ENCODE data around the gene USP17L20. TPM values are rescaled to one million over a fixed set of nuclear protein-coding genes. Genes with fewer than 3 reads are reported as not detected.
"Not testable (repeated sequence)": the region's sequence is repeated elsewhere in the genome, so short reads cannot be mapped to it uniquely, and the experiment has no call there.

The USP17L20 gene, protein sequence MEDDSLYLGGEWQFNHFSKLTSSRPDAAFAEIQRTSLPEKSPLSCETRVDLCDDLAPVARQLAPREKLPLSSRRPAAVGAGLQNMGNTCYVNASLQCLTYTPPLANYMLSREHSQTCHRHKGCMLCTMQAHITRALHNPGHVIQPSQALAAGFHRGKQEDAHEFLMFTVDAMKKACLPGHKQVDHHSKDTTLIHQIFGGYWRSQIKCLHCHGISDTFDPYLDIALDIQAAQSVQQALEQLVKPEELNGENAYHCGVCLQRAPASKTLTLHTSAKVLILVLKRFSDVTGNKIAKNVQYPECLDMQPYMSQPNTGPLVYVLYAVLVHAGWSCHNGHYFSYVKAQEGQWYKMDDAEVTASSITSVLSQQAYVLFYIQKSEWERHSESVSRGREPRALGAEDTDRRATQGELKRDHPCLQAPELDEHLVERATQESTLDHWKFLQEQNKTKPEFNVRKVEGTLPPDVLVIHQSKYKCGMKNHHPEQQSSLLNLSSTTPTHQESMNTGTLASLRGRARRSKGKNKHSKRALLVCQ
- total RNA-seq: not detected

DNA sequence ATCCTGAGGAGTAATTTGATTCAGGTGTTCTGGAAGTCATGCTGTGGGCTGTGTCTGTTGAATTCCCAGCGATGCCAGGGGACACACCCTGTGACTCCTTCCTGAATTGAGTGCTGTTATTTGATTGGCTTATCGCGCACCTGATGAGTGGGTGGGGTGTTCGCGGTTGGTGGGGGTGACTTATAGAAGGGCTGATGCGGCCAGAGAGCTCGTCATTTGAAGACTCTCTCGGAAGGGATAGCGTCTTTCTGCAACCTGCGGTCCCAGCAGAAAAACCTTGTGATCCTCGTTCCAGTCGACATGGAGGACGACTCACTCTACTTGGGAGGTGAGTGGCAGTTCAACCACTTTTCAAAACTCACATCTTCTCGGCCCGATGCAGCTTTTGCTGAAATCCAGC lies at the start of gene USP17L20:
TSS of gene USP17L20 (plus strand) at position 301 of the 400 bp plus-strand sequence. CDS start at position 301, 0 bp downstream.
- not testable (repeated sequence) for DNase-seq (ENCODE audit: low read depth in 2 of 3, low spot score in 2 of 3)

DNA sequence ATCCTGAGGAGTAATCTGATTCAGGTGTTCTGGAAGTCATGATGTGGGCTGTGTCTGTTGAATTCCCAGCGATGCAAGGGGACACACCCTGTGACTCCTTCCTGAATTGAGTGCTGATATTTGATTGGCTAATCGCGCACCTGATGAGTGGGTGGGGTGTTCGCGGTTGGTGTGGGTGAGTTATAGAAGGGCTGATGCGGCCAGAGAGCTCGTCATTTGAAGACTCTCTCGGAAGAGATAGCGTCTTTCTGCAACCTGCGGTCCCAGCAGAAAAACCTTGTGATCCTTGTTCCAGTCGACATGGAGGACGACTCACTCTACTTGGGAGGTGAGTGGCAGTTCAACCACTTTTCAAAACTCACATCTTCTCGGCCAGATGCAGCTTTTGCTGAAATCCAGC lies 47.6 kb upstream of the USP17L20 start, which contains the start of gene USP17L10:
TSS of gene USP17L10 (plus strand) at position 301 of the 400 bp plus-strand sequence. CDS start at position 301, 0 bp downstream.
- DNase-seq (ENCODE audit: low read depth in 2 of 3, low spot score in 2 of 3): not testable (repeated sequence)

DNA sequence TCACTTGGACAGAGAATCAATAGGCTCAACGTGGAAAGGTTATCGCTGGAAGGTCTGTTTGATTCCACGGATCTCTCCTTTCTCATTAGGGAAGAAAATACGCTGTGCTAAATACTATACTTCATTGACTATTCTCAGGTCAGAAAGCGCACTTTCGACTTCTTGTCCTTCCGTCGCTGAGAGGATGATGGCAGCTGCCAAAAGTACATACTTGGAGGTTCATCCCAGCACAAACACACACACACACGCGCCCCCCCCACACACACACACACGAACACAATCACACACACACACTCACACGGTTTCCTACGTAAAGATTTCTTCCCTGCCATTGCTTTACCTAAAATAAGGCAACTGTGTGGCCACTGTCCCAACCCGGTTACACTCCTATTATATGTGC lies 43.2 kb upstream of the USP17L20 start:
- DNase-seq (ENCODE audit: low read depth in 2 of 3, low spot score in 2 of 3): not testable (repeated sequence)

DNA sequence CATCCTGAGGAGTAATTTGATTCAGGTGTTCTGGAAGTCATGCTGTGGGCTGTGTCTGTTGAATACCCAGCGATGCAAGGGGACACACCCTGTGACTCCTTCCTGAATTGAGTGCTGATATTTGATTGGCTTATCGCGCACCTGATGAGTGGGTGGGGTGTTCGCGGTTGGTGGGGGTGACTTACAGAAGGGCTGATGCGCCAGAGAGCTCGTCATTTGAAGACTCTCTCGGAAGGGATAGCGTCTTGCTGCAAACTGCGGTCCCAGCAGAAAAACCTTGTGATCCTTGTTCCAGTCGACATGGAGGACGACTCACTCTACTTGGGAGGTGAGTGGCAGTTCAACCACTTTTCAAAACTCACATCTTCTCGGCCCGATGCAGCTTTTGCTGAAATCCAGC lies 42.8 kb upstream of the USP17L20 start, which contains the start of gene USP17L11:
TSS of gene USP17L11 (plus strand) at position 301 of the 400 bp plus-strand sequence. CDS start at position 301, 0 bp downstream.
- not testable (repeated sequence) for DNase-seq (ENCODE audit: low read depth in 2 of 3, low spot score in 2 of 3)

DNA sequence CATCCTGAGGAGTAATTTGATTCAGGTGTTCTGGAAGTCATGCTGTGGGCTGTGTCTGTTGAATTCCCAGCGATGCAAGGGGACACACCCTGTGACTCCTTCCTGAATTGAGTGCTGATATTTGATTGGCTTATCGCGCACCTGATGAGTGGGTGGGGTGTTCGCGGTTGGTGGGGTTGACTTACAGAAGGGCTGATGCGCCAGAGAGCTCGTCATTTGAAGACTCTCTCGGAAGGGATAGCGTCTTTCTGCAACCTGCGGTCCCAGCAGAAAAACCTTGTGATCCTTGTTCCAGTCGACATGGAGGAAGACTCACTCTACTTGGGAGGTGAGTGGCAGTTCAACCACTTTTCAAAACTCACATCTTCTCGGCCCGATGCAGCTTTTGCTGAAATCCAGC lies 38.1 kb upstream of the USP17L20 start, which contains the start of gene USP17L12:
TSS of gene USP17L12 (plus strand) at position 301 of the 400 bp plus-strand sequence. CDS start at position 301, 0 bp downstream.
- not testable (repeated sequence) for DNase-seq (ENCODE audit: low read depth in 2 of 3, low spot score in 2 of 3)

DNA sequence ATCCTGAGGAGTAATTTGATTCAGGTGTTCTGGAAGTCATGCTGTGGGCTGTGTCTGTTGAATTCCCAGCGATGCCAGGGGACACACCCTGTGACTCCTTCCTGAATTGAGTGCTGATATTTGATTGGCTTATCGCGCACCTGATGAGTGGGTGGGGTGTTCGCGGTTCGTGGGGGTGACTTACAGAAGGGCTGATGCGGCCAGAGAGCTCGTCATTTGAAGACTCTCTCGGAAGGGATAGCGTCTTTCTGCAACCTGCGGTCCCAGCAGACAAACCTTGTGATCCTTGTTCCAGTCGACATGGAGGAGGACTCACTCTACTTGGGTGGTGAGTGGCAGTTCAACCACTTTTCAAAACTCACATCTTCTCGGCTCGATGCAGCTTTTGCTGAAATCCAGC lies 33.3 kb upstream of the USP17L20 start, which contains the start of gene USP17L13:
TSS of gene USP17L13 (plus strand) at position 301 of the 400 bp plus-strand sequence. CDS start at position 301, 0 bp downstream.
- DNase-seq (ENCODE audit: low read depth in 2 of 3, low spot score in 2 of 3): not testable (repeated sequence)

DNA sequence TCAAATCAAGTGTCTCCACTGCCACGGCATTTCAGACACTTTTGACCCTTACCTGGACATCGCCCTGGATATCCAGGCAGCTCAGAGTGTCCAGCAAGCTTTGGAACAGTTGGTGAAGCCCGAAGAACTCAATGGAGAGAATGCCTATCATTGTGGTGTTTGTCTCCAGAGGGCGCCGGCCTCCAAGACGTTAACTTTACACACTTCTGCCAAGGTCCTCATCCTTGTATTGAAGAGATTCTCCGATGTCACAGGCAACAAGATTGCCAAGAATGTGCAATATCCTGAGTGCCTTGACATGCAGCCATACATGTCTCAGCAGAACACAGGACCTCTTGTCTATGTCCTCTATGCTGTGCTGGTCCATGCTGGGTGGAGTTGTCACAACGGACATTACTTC lies 27.7 kb upstream of the USP17L20 start:
- DNase-seq (ENCODE audit: low read depth in 2 of 3, low spot score in 2 of 3): not testable (repeated sequence)

DNA sequence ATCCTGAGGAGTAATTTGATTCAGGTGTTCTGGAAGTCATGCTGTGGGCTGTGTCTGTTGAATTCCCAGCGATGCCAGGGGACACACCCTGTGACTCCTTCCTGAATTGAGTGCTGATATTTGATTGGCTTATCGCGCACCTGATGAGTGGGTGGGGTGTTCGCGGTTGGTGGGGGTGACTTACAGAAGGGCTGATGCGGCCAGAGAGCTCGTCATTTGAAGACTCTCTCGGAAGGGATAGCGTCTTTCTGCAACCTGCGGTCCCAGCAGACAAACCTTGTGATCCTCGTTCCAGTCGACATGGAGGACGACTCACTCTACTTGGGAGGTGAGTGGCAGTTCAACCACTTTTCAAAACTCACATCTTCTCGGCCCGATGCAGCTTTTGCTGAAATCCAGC lies 23.8 kb upstream of the USP17L20 start, which contains the start of gene USP17L15:
TSS of gene USP17L15 (plus strand) at position 301 of the 400 bp plus-strand sequence. CDS start at position 301, 0 bp downstream.
- not testable (repeated sequence) for DNase-seq (ENCODE audit: low read depth in 2 of 3, low spot score in 2 of 3)

DNA sequence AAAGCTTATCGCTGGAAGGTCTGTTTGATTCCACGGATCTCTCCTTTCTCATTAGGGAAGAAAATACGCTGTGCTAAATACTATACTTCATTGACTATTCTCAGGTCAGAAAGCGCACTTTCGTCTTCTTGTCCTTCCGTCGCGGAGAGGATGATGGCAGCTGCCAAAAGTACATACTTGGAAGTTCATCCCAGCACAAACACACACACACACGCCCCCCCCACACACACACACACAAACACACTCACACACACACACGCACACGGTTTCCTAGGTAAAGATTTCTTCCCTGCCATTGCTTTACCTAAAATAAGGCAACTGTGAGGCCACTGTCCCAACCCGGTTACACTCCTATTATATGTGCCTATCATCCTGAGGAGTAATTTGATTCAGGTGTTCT lies 19.5 kb upstream of the USP17L20 start:
- not testable (repeated sequence) for DNase-seq (ENCODE audit: low read depth in 2 of 3, low spot score in 2 of 3)

DNA sequence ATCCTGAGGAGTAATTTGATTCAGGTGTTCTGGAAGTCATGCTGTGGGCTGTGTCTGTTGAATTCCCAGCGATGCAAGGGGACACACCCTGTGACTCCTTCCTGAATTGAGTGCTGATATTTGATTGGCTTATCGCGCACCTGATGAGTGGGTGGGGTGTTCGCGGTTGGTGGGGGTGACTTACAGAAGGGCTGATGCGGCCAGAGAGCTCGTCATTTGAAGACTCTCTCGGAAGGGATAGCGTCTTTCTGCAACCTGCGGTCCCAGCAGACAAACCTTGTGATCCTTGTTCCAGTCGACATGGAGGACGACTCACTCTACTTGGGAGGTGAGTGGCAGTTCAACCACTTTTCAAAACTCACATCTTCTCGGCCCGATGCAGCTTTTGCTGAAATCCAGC lies 14.3 kb upstream of the USP17L20 start, which contains the start of gene USP17L17:
TSS of gene USP17L17 (plus strand) at position 301 of the 400 bp plus-strand sequence. CDS start at position 301, 0 bp downstream.
- not testable (repeated sequence) for DNase-seq (ENCODE audit: low read depth in 2 of 3, low spot score in 2 of 3)

DNA sequence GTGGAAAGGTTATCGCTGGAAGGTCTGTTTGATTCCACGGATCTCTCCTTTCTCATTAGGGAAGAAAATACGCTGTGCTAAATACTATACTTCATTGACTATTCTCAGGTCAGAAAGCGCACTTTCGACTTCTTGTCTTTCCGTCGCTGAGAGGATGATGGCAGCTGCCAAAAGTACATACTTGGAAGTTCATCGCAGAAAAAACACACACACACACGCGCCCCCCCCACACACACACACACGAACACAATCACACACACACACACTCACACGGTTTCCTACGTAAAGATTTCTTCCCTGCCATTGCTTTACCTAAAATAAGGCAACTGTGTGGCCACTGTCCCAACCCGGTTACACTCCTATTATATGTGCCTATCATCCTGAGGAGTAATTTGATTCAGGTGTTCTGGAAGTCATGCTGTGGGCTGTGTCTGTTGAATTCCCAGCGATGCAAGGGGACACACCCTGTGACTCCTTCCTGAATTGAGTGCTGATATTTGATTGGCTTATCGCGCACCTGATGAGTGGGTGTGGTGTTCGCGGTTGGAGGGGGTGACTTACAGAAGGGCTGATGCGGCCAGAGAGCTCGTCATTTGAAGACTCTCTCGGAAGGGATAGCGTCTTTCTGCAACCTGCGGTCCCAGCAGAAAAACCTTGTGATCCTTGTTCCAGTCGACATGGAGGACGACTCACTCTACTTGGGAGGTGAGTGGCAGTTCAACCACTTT lies 9.8 kb upstream of the USP17L20 start, which contains the start of gene USP17L18:
TSS of gene USP17L18 (plus strand) at position 678 of the 728 bp plus-strand sequence. CDS start at position 678, 0 bp downstream.
- DNase-seq (ENCODE audit: low read depth in 2 of 3, low spot score in 2 of 3): peak in 1 of 3 donors; percentile 0

DNA sequence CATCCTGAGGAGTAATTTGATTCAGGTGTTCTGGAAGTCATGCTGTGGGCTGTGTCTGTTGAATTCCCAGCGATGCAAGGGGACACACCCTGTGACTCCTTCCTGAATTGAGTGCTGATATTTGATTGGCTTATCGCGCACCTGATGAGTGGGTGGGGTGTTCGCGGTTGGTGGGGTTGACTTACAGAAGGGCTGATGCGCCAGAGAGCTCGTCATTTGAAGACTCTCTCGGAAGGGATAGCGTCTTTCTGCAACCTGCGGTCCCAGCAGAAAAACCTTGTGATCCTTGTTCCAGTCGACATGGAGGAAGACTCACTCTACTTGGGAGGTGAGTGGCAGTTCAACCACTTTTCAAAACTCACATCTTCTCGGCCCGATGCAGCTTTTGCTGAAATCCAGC lies 4.8 kb upstream of the USP17L20 start, which contains the start of gene USP17L19:
TSS of gene USP17L19 (plus strand) at position 301 of the 400 bp plus-strand sequence. CDS start at position 301, 0 bp downstream.
- DNase-seq (ENCODE audit: low read depth in 2 of 3, low spot score in 2 of 3): not testable (repeated sequence)

DNA sequence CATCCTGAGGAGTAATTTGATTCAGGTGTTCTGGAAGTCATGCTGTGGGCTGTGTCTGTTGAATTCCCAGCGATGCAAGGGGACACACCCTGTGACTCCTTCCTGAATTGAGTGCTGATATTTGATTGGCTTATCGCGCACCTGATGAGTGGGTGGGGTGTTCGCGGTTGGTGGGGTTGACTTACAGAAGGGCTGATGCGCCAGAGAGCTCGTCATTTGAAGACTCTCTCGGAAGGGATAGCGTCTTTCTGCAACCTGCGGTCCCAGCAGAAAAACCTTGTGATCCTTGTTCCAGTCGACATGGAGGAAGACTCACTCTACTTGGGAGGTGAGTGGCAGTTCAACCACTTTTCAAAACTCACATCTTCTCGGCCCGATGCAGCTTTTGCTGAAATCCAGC lies 4.6 kb downstream of the USP17L20 start, which contains the start of gene USP17L21:
TSS of gene USP17L21 (plus strand) at position 301 of the 400 bp plus-strand sequence. CDS start at position 301, 0 bp downstream.
- not testable (repeated sequence) for DNase-seq (ENCODE audit: low read depth in 2 of 3, low spot score in 2 of 3)

DNA sequence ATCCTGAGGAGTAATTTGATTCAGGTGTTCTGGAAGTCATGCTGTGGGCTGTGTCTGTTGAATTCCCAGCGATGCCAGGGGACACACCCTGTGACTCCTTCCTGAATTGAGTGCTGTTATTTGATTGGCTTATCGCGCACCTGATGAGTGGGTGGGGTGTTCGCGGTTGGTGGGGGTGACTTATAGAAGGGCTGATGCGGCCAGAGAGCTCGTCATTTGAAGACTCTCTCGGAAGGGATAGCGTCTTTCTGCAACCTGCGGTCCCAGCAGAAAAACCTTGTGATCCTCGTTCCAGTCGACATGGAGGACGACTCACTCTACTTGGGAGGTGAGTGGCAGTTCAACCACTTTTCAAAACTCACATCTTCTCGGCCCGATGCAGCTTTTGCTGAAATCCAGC lies 9.4 kb downstream of the USP17L20 start, which contains the start of gene USP17L22:
TSS of gene USP17L22 (plus strand) at position 301 of the 400 bp plus-strand sequence. CDS start at position 301, 0 bp downstream.
- not testable (repeated sequence) for DNase-seq (ENCODE audit: low read depth in 2 of 3, low spot score in 2 of 3)

DNA sequence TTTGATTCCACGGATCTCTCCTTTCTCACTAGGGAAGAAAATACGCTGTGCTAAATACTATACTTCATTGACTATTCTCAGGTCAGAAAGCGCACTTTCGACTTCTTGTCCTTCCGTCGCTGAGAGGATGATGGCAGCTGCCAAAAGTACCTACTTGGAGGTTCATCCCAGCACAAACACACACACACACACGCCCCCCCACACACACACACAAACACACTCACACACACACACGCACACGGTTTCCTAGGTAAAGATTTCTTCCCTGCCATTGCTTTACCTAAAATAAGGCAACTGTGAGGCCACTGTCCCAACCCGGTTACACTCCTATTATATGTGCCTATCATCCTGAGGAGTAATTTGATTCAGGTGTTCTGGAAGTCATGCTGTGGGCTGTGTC lies 13.8 kb downstream of the USP17L20 start:
- DNase-seq (ENCODE audit: low read depth in 2 of 3, low spot score in 2 of 3): not testable (repeated sequence)

Other genes starting within 250 kb of the USP17L20 start
- gene FAM90A26, start 87.7 kb upstream of the USP17L20 start, total RNA-seq: not detected
- not detected for gene USP17L10, start 47.5 kb upstream of the USP17L20 start, total RNA-seq
- not detected for gene USP17L11, start 42.7 kb upstream of the USP17L20 start, total RNA-seq
- not detected for gene USP17L12, start 38.0 kb upstream of the USP17L20 start, total RNA-seq
- gene USP17L13, start 33.2 kb upstream of the USP17L20 start, total RNA-seq: not detected
- gene USP17L15, start 23.7 kb upstream of the USP17L20 start, total RNA-seq: not detected
- gene USP17L17, start 14.2 kb upstream of the USP17L20 start, total RNA-seq: not detected
- gene USP17L18, start 9.5 kb upstream of the USP17L20 start, total RNA-seq: not detected
- not detected for gene USP17L19, start 4.7 kb upstream of the USP17L20 start, total RNA-seq
- gene USP17L21, start 4.7 kb downstream of the USP17L20 start, total RNA-seq: not detected
- under 0.01 TPM for gene USP17L22, start 9.5 kb downstream of the USP17L20 start, total RNA-seq
- not detected for gene USP17L24, start 67.0 kb downstream of the USP17L20 start, total RNA-seq
- gene USP17L25, start 71.8 kb downstream of the USP17L20 start, total RNA-seq: not detected
- gene USP17L26, start 76.5 kb downstream of the USP17L20 start, total RNA-seq: not detected
- not detected for gene USP17L5, start 81.3 kb downstream of the USP17L20 start, total RNA-seq
- gene USP17L27, start 86.0 kb downstream of the USP17L20 start, total RNA-seq: not detected
- gene USP17L28, start 90.8 kb downstream of the USP17L20 start, total RNA-seq: not detected
- gene USP17L29, start 95.5 kb downstream of the USP17L20 start, total RNA-seq: not detected
- not detected for gene USP17L30, start 105.0 kb downstream of the USP17L20 start, total RNA-seq
- gene DEFB131A, start 186.3 kb downstream of the USP17L20 start, total RNA-seq: not detected